IMR-90 (cell line): ENCODE results near the gene B3GAT1. TPM values are rescaled to one million over a fixed set of nuclear protein-coding genes. Genes with fewer than 3 reads are reported as not detected.

Experiments
- ATAC-seq: fragments of 200-7000 bp; cut with Tn5 transposase; 2 replicates; pipeline ENCODE4 v1.9.1; 2020; ENCODE audit warnings: low read depth, mild to moderate bottlenecking, moderate library complexity
- BruUV-seq: library from RNA; stranded (reverse); fragments of 400-500 nt; replicated peaks from 2 replicates; lab custom pipeline; 2021; lab: Mats Ljungman, UMichigan
- CTCF ChIA-PET: fragments of 300-600 bp; formaldehyde crosslinking; extraction: SDS; loops from one replicate; lab custom pipeline; 2021; ENCODE audit warnings: antibody characterized with exemption; lab: Yijun Ruan, JAX
- POLR2A ChIA-PET: fragments of 300-600 bp; sonication (Branson Sonifier 250); formaldehyde crosslinking; loops from one replicate; lab custom pipeline; 2022; ENCODE audit warnings: antibody characterized with exemption; ENCODE audit not compliant: unreplicated experiment; lab: Charles Lee
- DNase-seq: peaks from one replicate; pipeline ENCODE4 v3.0.0; 2013
- H2AFZ ChIP-seq: replicated peaks from 2 replicates; pipeline ENCODE3; 2013; ENCODE audit warnings: low read length, mild to moderate bottlenecking; ENCODE audit not compliant: poor library complexity
- H2AK5ac ChIP-seq: 2 replicates; pipeline ENCODE4 v1.6.1; 2013; ENCODE audit warnings: low read depth, low read length, inconsistent platforms
- H2AK9ac ChIP-seq: replicated peaks from 2 replicates; pipeline ENCODE3; 2013; ENCODE audit warnings: mild to moderate bottlenecking, low read depth, low read length, moderate library complexity; ENCODE audit not compliant: poor library complexity
- H2BK120ac ChIP-seq: 2 replicates; pipeline ENCODE4 v1.6.1; 2013; ENCODE audit warnings: low read depth, low read length, inconsistent platforms
- H2BK15ac ChIP-seq: 3 replicates; pipeline ENCODE4 v1.6.1; 2013; ENCODE audit warnings: low read depth, low read length, inconsistent platforms
- H2BK20ac ChIP-seq: 2 replicates; pipeline ENCODE4 v1.6.1; 2013; ENCODE audit warnings: low read depth, mild to moderate bottlenecking, inconsistent platforms, low read length, moderate library complexity
- H2BK5ac ChIP-seq: 2 replicates; pipeline ENCODE4 v1.6.1; 2013; ENCODE audit warnings: mild to moderate bottlenecking, low read depth, low read length, inconsistent platforms; ENCODE audit not compliant: poor library complexity, severe bottlenecking
- H3K14ac ChIP-seq: replicated peaks from 2 replicates; pipeline ENCODE4 v1.6.1; 2013; ENCODE audit warnings: low read depth, low read length, inconsistent platforms
- H3K18ac ChIP-seq: 2 replicates; pipeline ENCODE4 v1.6.1; 2013; ENCODE audit warnings: low read depth, low read length, control low read depth
- H3K23ac ChIP-seq: 2 replicates; pipeline ENCODE4 v1.6.1; 2013; ENCODE audit warnings: low read depth, low read length, inconsistent platforms
- H3K27ac ChIP-seq: 2 replicates; pipeline ENCODE4 v1.5.1; 2013; ENCODE audit warnings: mild to moderate bottlenecking, control low read depth, low read length; ENCODE audit not compliant: insufficient read depth
- H3K27me3 ChIP-seq: 2 replicates; pipeline ENCODE4 v1.6.1; 2013; ENCODE audit warnings: low read length; ENCODE audit not compliant: control insufficient read depth, insufficient read depth
- H3K36me3 ChIP-seq: 2 replicates; pipeline ENCODE4 v1.6.1; 2013; ENCODE audit warnings: low read length, mixed read lengths; ENCODE audit not compliant: control insufficient read depth, insufficient read depth
- H3K4ac ChIP-seq: 2 replicates; pipeline ENCODE4 v1.6.1; 2013; ENCODE audit warnings: low read depth, low read length, inconsistent platforms
- H3K4me1 ChIP-seq: 2 replicates; pipeline ENCODE4 v1.6.1; 2013; ENCODE audit warnings: low read length, mixed read lengths; ENCODE audit not compliant: control insufficient read depth, insufficient read depth
- H3K4me2 ChIP-seq: 2 replicates; pipeline ENCODE4 v1.6.1; 2013; ENCODE audit warnings: low read depth, mild to moderate bottlenecking, control low read depth, low read length, moderate library complexity
- H3K4me3 ChIP-seq: 2 replicates; pipeline ENCODE4 v1.5.1; 2013; ENCODE audit warnings: low read depth, mild to moderate bottlenecking, control low read depth, low read length, moderate library complexity; ENCODE audit not compliant: insufficient read depth
- H3K56ac ChIP-seq: 2 replicates; pipeline ENCODE4 v1.6.1; 2013; ENCODE audit warnings: low read length, inconsistent platforms; ENCODE audit not compliant: insufficient read depth; ENCODE audit errors: extremely low read depth
- H3K79me1 ChIP-seq, 2 experiments: 2 replicates each; pipeline ENCODE4 v1.6.1; 2013; ENCODE audit warnings: low read length in 2 of 2, inconsistent platforms in 1 of 2, low read depth in 1 of 2
- H3K9ac ChIP-seq: 2 replicates; pipeline ENCODE4 v1.6.1; 2013; ENCODE audit warnings: low read depth, low read length, control low read depth
- H3K9me1 ChIP-seq: 2 replicates; pipeline ENCODE4 v1.6.1; 2013; ENCODE audit warnings: low read length, inconsistent platforms; ENCODE audit not compliant: insufficient read depth
- H3K9me3 ChIP-seq: 2 replicates; pipeline ENCODE4 v1.6.1; 2013; ENCODE audit warnings: low read length; ENCODE audit not compliant: control insufficient read depth, insufficient read depth
- H4K20me1 ChIP-seq: 2 replicates; pipeline ENCODE4 v1.6.1; 2013; ENCODE audit warnings: low read length, inconsistent platforms; ENCODE audit not compliant: insufficient read depth
- H4K5ac ChIP-seq: 2 replicates; pipeline ENCODE4 v1.6.1; 2013; ENCODE audit warnings: mild to moderate bottlenecking, low read depth, low read length, control low read depth
- H4K8ac ChIP-seq, 2 experiments: 2 replicates each; pipeline ENCODE4 v1.6.1; 2013; ENCODE audit warnings: low read depth in 2 of 2, low read length in 2 of 2, control low read depth in 1 of 2, inconsistent platforms in 1 of 2
- H4K91ac ChIP-seq: 2 replicates; pipeline ENCODE4 v1.6.1; 2013; ENCODE audit warnings: low read depth, low read length, inconsistent platforms; ENCODE audit not compliant: insufficient read depth
- BHLHE40 ChIP-seq: fragments of 150-350 bp; IDR thresholded peaks from 2 replicates; pipeline ENCODE4 v1.6.1; 2016; ENCODE audit warnings: mild to moderate bottlenecking, low read depth, low read length
- CEBPB ChIP-seq: IDR thresholded peaks from 2 replicates; pipeline ENCODE4 v1.6.1; 2012; ENCODE audit warnings: low read depth, low read length, improper control_type of control experiment
- CHD1 ChIP-seq: IDR thresholded peaks from 2 replicates; pipeline ENCODE4 v1.6.1; 2012; ENCODE audit warnings: low read depth, low read length, improper control_type of control experiment
- CTCF ChIP-seq: conservative IDR thresholded peaks from 2 replicates; pipeline ENCODE4 v1.5.1; 2012; ENCODE audit warnings: mild to moderate bottlenecking, low read depth, low read length, improper control_type of control experiment
- FOS ChIP-seq: fragments of 150-350 bp; IDR thresholded peaks from 2 replicates; pipeline ENCODE4 v1.6.1; 2016; ENCODE audit warnings: low read depth, low read length
- MAFK ChIP-seq: IDR thresholded peaks from 2 replicates; pipeline ENCODE4 v1.6.1; 2012; ENCODE audit warnings: low read depth, low read length, improper control_type of control experiment
- MAZ ChIP-seq: IDR thresholded peaks from 2 replicates; pipeline ENCODE4 v1.6.1; 2012; ENCODE audit warnings: low read depth, mild to moderate bottlenecking, low read length, improper control_type of control experiment, moderate library complexity, borderline replicate concordance
- NFE2L2 ChIP-seq: fragments of 150-350 bp; IDR thresholded peaks from 2 replicates; pipeline ENCODE4 v1.6.1; 2016; ENCODE audit warnings: low read depth, mild to moderate bottlenecking, low read length
- POLR2A ChIP-seq: IDR thresholded peaks from 2 replicates; pipeline ENCODE4 v1.6.1; 2012; ENCODE audit warnings: mild to moderate bottlenecking, low read depth, low read length
- RAD21 ChIP-seq: IDR thresholded peaks from 2 replicates; pipeline ENCODE4 v1.6.1; 2012; ENCODE audit warnings: low read length, improper control_type of control experiment
- RCOR1 ChIP-seq: IDR thresholded peaks from 2 replicates; pipeline ENCODE4 v1.6.1; 2012; ENCODE audit warnings: mild to moderate bottlenecking, low read length, improper control_type of control experiment; ENCODE audit not compliant: insufficient replicate concordance
- RFX5 ChIP-seq: IDR thresholded peaks from 2 replicates; pipeline ENCODE4 v1.8.0; 2012; ENCODE audit warnings: low read depth, mild to moderate bottlenecking, low read length, moderate library complexity
- SMC3 ChIP-seq: fragments of 150-350 bp; IDR thresholded peaks from 2 replicates; pipeline ENCODE4 v1.6.1; 2016; ENCODE audit warnings: low read depth, mild to moderate bottlenecking, antibody characterized with exemption, low read length, moderate library complexity
- WGBS, 2 experiments: methylation state at CpG; one replicate each; pipeline versions ENCODE4 v1.1.5 to v1.1.7; 2013; ENCODE audit warnings: missing lambda C conversion rate in 2 of 2; ENCODE audit not compliant: insufficient read length in 1 of 2; ENCODE audit errors: extremely low coverage in 2 of 2; 5-methylcytosine and 5-hydroxymethylcytosine counted together
- dilution Hi-C: fragments of 300-500 bp; cut with HindIII; formaldehyde crosslinking; loops from one replicate; pipeline ENCODE4 v1.14.3; 2018; ENCODE audit warnings: low sequenced_read_pairs; ENCODE audit not compliant: unreplicated experiment
- in situ Hi-C: fragments of 300-500 bp; cut with MboI; formaldehyde crosslinking; loops from 3 replicates; pipeline ENCODE4 v1.14.3; 2019; ENCODE audit warnings: low sequenced_read_pairs, inconsistent platforms, mixed read lengths
- intact Hi-C: fragments of 100-400 bp; cut with micrococcal nuclease; formaldehyde crosslinking; loops from 2 replicates; pipeline ENCODE4 v1.10.0; 2022
- polyA plus RNA-seq, 3 experiments: library from polyadenylated mRNA; depleted of rRNA; stranded (reverse); fragments of >200 nt; gene quantifications; 2 replicates each; pipeline ENCODE4 v1.2.3, GENCODE V29; 2012; ENCODE audit warnings: low replicate concordance in 1 of 3
- total RNA-seq: library from RNA; depleted of rRNA; stranded (reverse); fragments of >200 nt; gene quantifications from 2 replicates; pipeline ENCODE4 v1.2.3, GENCODE V29; 2012
- TF ChIP-seq, protein P1 (sequence below): fragments of 150-350 bp; IDR thresholded peaks from 2 replicates; pipeline ENCODE4 v1.6.1; 2016; ENCODE audit warnings: low read depth, mild to moderate bottlenecking, low read length, moderate library complexity, borderline replicate concordance
- TF ChIP-seq, protein P2 (sequence below): fragments of 150-350 bp; IDR thresholded peaks from 2 replicates; pipeline ENCODE4 v1.6.1; 2017; ENCODE audit warnings: mild to moderate bottlenecking, antibody characterized with exemption, low read length, low read depth

B3GAT1 gene
- total and polyA plus RNA-seq, 2 of the 4 experiments (the other 2 are of a cell fraction), result not detected

DNA sequence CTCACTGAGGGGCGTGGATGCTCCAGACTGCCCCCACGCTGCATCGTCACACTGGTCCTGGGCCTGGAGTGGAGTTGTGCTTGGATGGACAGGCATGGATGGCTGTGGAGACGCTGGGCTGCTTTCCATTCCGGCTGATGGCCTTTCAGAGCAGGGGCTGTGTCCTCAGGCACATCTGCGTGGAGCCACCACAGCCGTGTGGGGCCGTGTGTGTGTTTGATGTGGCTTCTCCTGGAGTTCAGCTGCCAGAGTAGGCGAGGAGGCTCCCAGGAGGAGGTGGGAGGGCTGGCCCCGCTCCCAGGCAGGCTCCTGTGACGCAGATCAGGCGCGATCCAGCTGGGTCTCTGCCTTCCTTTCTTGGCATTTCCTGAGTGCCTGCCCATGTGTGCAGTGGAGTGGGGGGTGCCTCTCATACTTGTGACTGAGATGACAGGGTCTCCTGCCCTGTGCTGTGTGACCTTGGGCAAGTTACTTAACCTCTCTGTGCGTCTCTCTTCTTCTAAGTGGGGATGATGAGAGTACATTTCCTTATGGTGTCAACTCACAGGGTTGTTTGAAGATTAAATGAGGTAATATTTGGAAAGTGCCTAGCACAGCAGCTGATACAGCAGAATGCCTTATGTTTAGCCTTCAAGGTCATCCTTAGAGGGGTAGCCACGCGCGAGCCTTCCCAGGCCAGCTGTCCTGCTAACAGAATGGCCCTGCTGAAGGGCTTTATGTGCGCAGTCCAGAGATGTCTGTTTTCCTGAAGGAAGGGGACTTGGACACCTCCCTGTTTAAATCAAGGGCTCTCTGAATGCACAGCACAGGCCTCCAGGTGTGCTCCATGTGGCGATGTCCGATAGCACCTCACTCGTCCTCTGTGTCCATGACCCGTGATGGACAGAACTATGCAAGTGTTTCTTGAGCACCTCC lies 46.8 kb downstream of the B3GAT1 start:
- ATAC-seq (no peak), DNase-seq (no peak)
- no peaks in the 10 kb centered on the region for H3K27me3 ChIP-seq
- no peak overlapping the region for H4K5ac ChIP-seq
- no peak overlapping the region for H2AK9ac ChIP-seq
- H3K56ac ChIP-seq, result no peak overlapping the region
- H3K27ac ChIP-seq, result no peak overlapping the region
- no peak overlapping the region for H3K18ac ChIP-seq
- no peak overlapping the region for H2BK5ac ChIP-seq
- no peak overlapping the region for H3K9ac ChIP-seq
- H3K23ac ChIP-seq, result no peak overlapping the region
- POLR2A ChIA-PET, result no interaction called here
- no peak overlapping the region for H3K4ac ChIP-seq
- no peaks in the 10 kb centered on the region; the same call in 1 of the 2 replicates for H4K20me1 ChIP-seq
- 77% methylated on average over 8 of the region's 22 CpGs; no CpG with 5 or more reads in 1 of the 2 experiments for WGBS, 2 experiments
- in situ Hi-C loops, result no loop called here
- no peak overlapping the region for H2BK120ac ChIP-seq
- no peak overlapping the region for H3K4me3 ChIP-seq
- no peak overlapping the region for H2AFZ ChIP-seq
- H2BK15ac ChIP-seq, result no peak overlapping the region
- H3K9me3 ChIP-seq, result peaks cover 29% of the 10 kb centered on the region
- H3K4me2 ChIP-seq, result no peak overlapping the region
- H3K14ac ChIP-seq, result no peak overlapping the region
- H3K79me1 ChIP-seq, result no peaks in the 10 kb centered on the region
- dilution Hi-C loops, result no loop called here
- no peaks in the 10 kb centered on the region for H3K9me1 ChIP-seq
- no peak overlapping the region for H4K91ac ChIP-seq
- no peaks in the 10 kb centered on the region for H3K36me3 ChIP-seq
- intact Hi-C loops, result no loop called here
- no peaks in the 10 kb centered on the region for H3K4me1 ChIP-seq
- BruUV-seq, result no TSS peak
- no peak overlapping the region for H4K8ac ChIP-seq
- CTCF ChIA-PET, result no interaction called here
- H2BK20ac ChIP-seq, result no peak overlapping the region
- no peak overlapping the region for H2AK5ac ChIP-seq
- no peak for TF ChIP-seq CHD1
- no peak for TF ChIP-seq RAD21
- TF ChIP-seq MAZ, result no peak
- no peak for TF ChIP-seq CEBPB
- no peak for TF ChIP-seq MAFK
- TF ChIP-seq SMC3, result no peak
- TF ChIP-seq RFX5, result no peak
- no peak for TF ChIP-seq NFE2L2
- TF ChIP-seq, protein P1, sequence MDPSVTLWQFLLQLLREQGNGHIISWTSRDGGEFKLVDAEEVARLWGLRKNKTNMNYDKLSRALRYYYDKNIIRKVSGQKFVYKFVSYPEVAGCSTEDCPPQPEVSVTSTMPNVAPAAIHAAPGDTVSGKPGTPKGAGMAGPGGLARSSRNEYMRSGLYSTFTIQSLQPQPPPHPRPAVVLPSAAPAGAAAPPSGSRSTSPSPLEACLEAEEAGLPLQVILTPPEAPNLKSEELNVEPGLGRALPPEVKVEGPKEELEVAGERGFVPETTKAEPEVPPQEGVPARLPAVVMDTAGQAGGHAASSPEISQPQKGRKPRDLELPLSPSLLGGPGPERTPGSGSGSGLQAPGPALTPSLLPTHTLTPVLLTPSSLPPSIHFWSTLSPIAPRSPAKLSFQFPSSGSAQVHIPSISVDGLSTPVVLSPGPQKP, result no peak
- TF ChIP-seq, protein P2, sequence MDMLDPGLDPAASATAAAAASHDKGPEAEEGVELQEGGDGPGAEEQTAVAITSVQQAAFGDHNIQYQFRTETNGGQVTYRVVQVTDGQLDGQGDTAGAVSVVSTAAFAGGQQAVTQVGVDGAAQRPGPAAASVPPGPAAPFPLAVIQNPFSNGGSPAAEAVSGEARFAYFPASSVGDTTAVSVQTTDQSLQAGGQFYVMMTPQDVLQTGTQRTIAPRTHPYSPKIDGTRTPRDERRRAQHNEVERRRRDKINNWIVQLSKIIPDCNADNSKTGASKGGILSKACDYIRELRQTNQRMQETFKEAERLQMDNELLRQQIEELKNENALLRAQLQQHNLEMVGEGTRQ, result no peak
- no peak for TF ChIP-seq FOS
- TF ChIP-seq RCOR1, result no peak
- TF ChIP-seq BHLHE40, result no peak
- TF ChIP-seq POLR2A, result no peak
- no peak for TF ChIP-seq CTCF
